Loucy (cell line): ENCODE measurements around the gene CNKSR3.
A peak's percentile ranks its signal among the peaks of the same experiment; 100 is the strongest.

Experiments used
- H2AFZ ChIP-seq: fragments of 200-600 bp; sonication (generic); 2 replicates; pipeline ENCODE4 v1.6.0; 2016; ENCODE audit warnings: antibody characterized with exemption, mild to moderate bottlenecking, low read length, moderate library complexity
- H3F3A ChIP-seq: fragments of 200-600 bp; 2 replicates; pipeline ENCODE4 v1.6.0; 2016; ENCODE audit warnings: antibody characterized with exemption, low read depth, mild to moderate bottlenecking
- H3K27me3 ChIP-seq: fragments of 200-600 bp; sonication (generic); 2 replicates; pipeline ENCODE4 v1.6.1; 2014; ENCODE audit warnings: low read length, mild to moderate bottlenecking; ENCODE audit not compliant: insufficient read depth, poor library complexity, severe bottlenecking
- H3K36me3 ChIP-seq: fragments of 200-600 bp; sonication (generic); 2 replicates; pipeline ENCODE4 v1.6.1; 2016; ENCODE audit warnings: low read length; ENCODE audit not compliant: insufficient read depth
- H3K4me1 ChIP-seq: fragments of 200-600 bp; sonication (generic); 2 replicates; pipeline ENCODE4 v1.5.1; 2014; ENCODE audit warnings: low read length, mild to moderate bottlenecking; ENCODE audit not compliant: insufficient read depth, poor library complexity, severe bottlenecking
- H3K4me2 ChIP-seq: fragments of 200-600 bp; sonication (generic); 2 replicates; pipeline ENCODE4 v1.6.0; 2014; ENCODE audit warnings: antibody characterized with exemption, low read length, low read depth, mild to moderate bottlenecking; ENCODE audit not compliant: poor library complexity, severe bottlenecking
- H3K4me3 ChIP-seq: fragments of 200-600 bp; sonication (generic); 2 replicates; pipeline ENCODE4 v1.5.1; 2014; ENCODE audit warnings: low read length, mild to moderate bottlenecking, mixed read lengths; ENCODE audit not compliant: poor library complexity, severe bottlenecking
- H3K79me2 ChIP-seq: fragments of 200-600 bp; sonication (generic); 2 replicates; pipeline ENCODE4 v1.6.1; 2014; ENCODE audit warnings: low read length; ENCODE audit not compliant: insufficient read depth
- H3K9ac ChIP-seq: fragments of 200-600 bp; sonication (generic); 2 replicates; pipeline ENCODE4 v1.6.0; 2014; ENCODE audit warnings: mild to moderate bottlenecking, low read depth, low read length, moderate library complexity; ENCODE audit not compliant: poor library complexity, severe bottlenecking
- H3K9me2 ChIP-seq: fragments of 200-600 bp; sonication (generic); replicated peaks from 2 replicates; pipeline ENCODE4 v1.6.1; 2016; ENCODE audit warnings: low read depth, low read length, mixed read lengths
- H3K9me3 ChIP-seq: fragments of 200-600 bp; sonication (generic); 2 replicates; pipeline ENCODE4 v1.6.1; 2014; ENCODE audit warnings: mild to moderate bottlenecking, antibody characterized with exemption, low read length, low read depth; ENCODE audit not compliant: insufficient read depth
- H4K20me1 ChIP-seq: fragments of 200-600 bp; sonication (generic); 2 replicates; pipeline ENCODE4 v1.6.0; 2014; ENCODE audit warnings: antibody characterized with exemption, low read length, mild to moderate bottlenecking; ENCODE audit not compliant: insufficient read depth, poor library complexity, severe bottlenecking
- CTCF ChIP-seq: fragments of 200-600 bp; sonication (generic); conservative IDR thresholded peaks from 2 replicates; pipeline ENCODE4 v1.5.1; 2014; ENCODE audit warnings: mild to moderate bottlenecking, antibody characterized with exemption, low read length
- EZH2phosphoT487 ChIP-seq: fragments of 200-600 bp; IDR thresholded peaks from 2 replicates; pipeline ENCODE4 v1.6.1; 2018; ENCODE audit warnings: antibody characterized with exemption, mild to moderate bottlenecking, moderate library complexity, borderline replicate concordance

The CNKSR3 gene

GRCh38 chr6:154459513-154459912 is 51.0 kb downstream of the CNKSR3 start:
- TF ChIP-seq EZH2phosphoT487 (no peak), CTCF (no peak)
- Histone ChIP-seq H3K9ac (no peak overlapping the region), H3K36me3 (no peaks in the 10 kb centered on the region), H3K4me1 (peaks cover 10% of the 10 kb centered on the region), H3K79me2 (no peaks in the 10 kb centered on the region), H3K9me3 (no peaks in the 10 kb centered on the region), H3K27me3 (no peaks in the 10 kb centered on the region), H2AFZ (no peak overlapping the region), H3F3A (no peaks in the 10 kb centered on the region), H3K4me2 (no peak overlapping the region), H3K9me2 (no peaks in the 10 kb centered on the region), H4K20me1 (no peaks in the 10 kb centered on the region), H3K4me3 (no peak overlapping the region)

GRCh38 chr6:154458565-154459470 is 51.7 kb downstream of the CNKSR3 start:
- Histone ChIP-seq H2AFZ (no peak overlapping the region), H3K4me2 (peak overlapping the region; percentile 18), H3K4me1 (peaks cover 10% of the 10 kb centered on the region), H3K79me2 (no peaks in the 10 kb centered on the region), H3K4me3 (no peak overlapping the region), H3F3A (no peaks in the 10 kb centered on the region), H3K9me3 (no peaks in the 10 kb centered on the region), H3K9me2 (no peaks in the 10 kb centered on the region), H4K20me1 (no peaks in the 10 kb centered on the region), H3K9ac (no peak overlapping the region), H3K27me3 (no peaks in the 10 kb centered on the region), H3K36me3 (no peaks in the 10 kb centered on the region)
- TF ChIP-seq EZH2phosphoT487 (no peak), CTCF (no peak)

- Histone ChIP-seq H3K36me3 (no peaks in the 10 kb centered on the region), H2AFZ (no peak overlapping the region), H3K4me1 (peaks cover 14% of the 10 kb centered on the region), H3K4me2 (no peak overlapping the region), H3K9me2 (no peaks in the 10 kb centered on the region), H3K9me3 (no peaks in the 10 kb centered on the region), H3K79me2 (no peaks in the 10 kb centered on the region), H3F3A (no peaks in the 10 kb centered on the region), H3K27me3 (no peaks in the 10 kb centered on the region), H4K20me1 (no peaks in the 10 kb centered on the region), H3K4me3 (no peak overlapping the region), H3K9ac (no peak overlapping the region)
- TF ChIP-seq EZH2phosphoT487 (no peak), CTCF (no peak)
Observed at GRCh38 chr6:154457881-154458284, 52.6 kb downstream of the CNKSR3 start.
